Kidney (tissue), 14 donors: ENCODE data around the gene FAM222A. TPM values are rescaled to one million over a fixed set of nuclear protein-coding genes. Genes with fewer than 3 reads are reported as not detected.

Experiments
- DNase-seq, 5 donors: peaks; one replicate each; pipeline ENCODE4 v3.0.0-alpha.2; 2013 to 2020
- FAIRE-seq: peaks from 2 replicates; lab custom pipeline; 2012; peaks lifted over from hg19 to GRCh38; lab: Jason Lieb, UNC
- H3K27ac ChIP-seq, 2 donors: one replicate each; pipeline ENCODE4 v1.7.0; 2013; ENCODE audit warnings: low read depth in 2 of 2, low read length in 2 of 2, inconsistent platforms in 1 of 2
- H3K27me3 ChIP-seq: one replicate; pipeline ENCODE4 v1.7.1; 2013; ENCODE audit warnings: low read length, inconsistent platforms; ENCODE audit not compliant: control insufficient read depth, insufficient read depth
- H3K36me3 ChIP-seq, 3 donors: one replicate each; pipeline versions ENCODE4 v1.7.0 to v1.7.1; 2013; ENCODE audit warnings: low read length in 3 of 3, control low read depth in 1 of 3, inconsistent platforms in 1 of 3; ENCODE audit not compliant: insufficient read depth in 3 of 3, control insufficient read depth in 2 of 3
- H3K4me1 ChIP-seq, 3 donors: one replicate each; pipeline versions ENCODE4 v1.7.0 to v1.7.1; 2013; ENCODE audit warnings: low read length in 3 of 3, inconsistent platforms in 1 of 3, low read depth in 1 of 3; ENCODE audit not compliant: control insufficient read depth in 2 of 3, insufficient read depth in 2 of 3
- H3K4me3 ChIP-seq, 3 donors: one replicate each; pipeline versions ENCODE4 v1.7.0 to v1.8.1; 2013; ENCODE audit warnings: low read length in 3 of 3, control low read depth in 1 of 3, inconsistent platforms in 1 of 3
- H3K9ac ChIP-seq, 3 donors: one replicate each; pipeline versions ENCODE4 v1.7.0 to v1.7.1; 2013; ENCODE audit warnings: low read length in 3 of 3, control low read depth in 1 of 3, inconsistent platforms in 1 of 3
- H3K9me3 ChIP-seq, 3 donors: one replicate each; pipeline versions ENCODE4 v1.7.0 to v1.7.1; 2013; ENCODE audit warnings: low read length in 3 of 3, control low read depth in 1 of 3, inconsistent platforms in 1 of 3; ENCODE audit not compliant: control insufficient read depth in 2 of 3, insufficient read depth in 1 of 3
- intact Hi-C: fragments of 100-400 bp; cut with DNase I; formaldehyde crosslinking; loops from one replicate; pipeline ENCODE4 v1.11.1; 2022
- polyA plus RNA-seq: library from polyadenylated mRNA; stranded (reverse); fragments of 350-450 nt; fragmentation: Illumina TruSeq; extraction: RNeasy Lipid Tissue Mini Kit (QIAGEN cat#74804); gene quantifications from one replicate; pipeline ENCODE4 v1.2.3, GENCODE V29; 2014; ENCODE audit warnings: low read depth, low replicate concordance; ENCODE audit not compliant: insufficient read depth
- total RNA-seq: library from RNA; stranded (reverse); fragmentation: NEBNext Ultra II Directional; extraction: Animal tissue kit (Norgen Biotek cat#: 25700); gene quantifications from one replicate; pipeline ENCODE4 v1.2.1, GENCODE V29; 2021
- TF ChIP-seq, protein P1 (sequence below): IDR thresholded peaks from 3 replicates; pipeline ENCODE4 v1.5.1; 2012; ENCODE audit warnings: mild to moderate bottlenecking, moderate library complexity, borderline replicate concordance; ENCODE audit not compliant: insufficient read depth; ENCODE audit errors: extremely low read depth
- donor health status: control.
- donor health status: control.
- donor health status: control.
- donor health status: control.
- donor health status: control.
- donor health status: DM: yes; HTN: yes; CAD: no.
- donor health status: Normal renal cell carcinoma (clear cell type).

Gene FAM222A
- total and polyA plus RNA-seq, 2 donors from 2014 or later: 3.7 to 12.5 TPM

- no peak for FAIRE-seq
- H3K9me3 ChIP-seq: peaks cover 0 to 7% (median 1%) of the 10 kb centered on the region in 3 donors
- peak overlapping the region in 1 of 2 donors; percentile 16 for H3K27ac ChIP-seq
- intact Hi-C loops: no loop called here
- DNase-seq: peak in 2 of 5 donors; percentile 35 to 75
- no peaks in the 10 kb centered on the region for H3K36me3 ChIP-seq
- H3K27me3 ChIP-seq: no peaks in the 10 kb centered on the region
- H3K4me3 ChIP-seq: no peak overlapping the region
- H3K9ac ChIP-seq: no peak overlapping the region
- TF ChIP-seq, protein P1, sequence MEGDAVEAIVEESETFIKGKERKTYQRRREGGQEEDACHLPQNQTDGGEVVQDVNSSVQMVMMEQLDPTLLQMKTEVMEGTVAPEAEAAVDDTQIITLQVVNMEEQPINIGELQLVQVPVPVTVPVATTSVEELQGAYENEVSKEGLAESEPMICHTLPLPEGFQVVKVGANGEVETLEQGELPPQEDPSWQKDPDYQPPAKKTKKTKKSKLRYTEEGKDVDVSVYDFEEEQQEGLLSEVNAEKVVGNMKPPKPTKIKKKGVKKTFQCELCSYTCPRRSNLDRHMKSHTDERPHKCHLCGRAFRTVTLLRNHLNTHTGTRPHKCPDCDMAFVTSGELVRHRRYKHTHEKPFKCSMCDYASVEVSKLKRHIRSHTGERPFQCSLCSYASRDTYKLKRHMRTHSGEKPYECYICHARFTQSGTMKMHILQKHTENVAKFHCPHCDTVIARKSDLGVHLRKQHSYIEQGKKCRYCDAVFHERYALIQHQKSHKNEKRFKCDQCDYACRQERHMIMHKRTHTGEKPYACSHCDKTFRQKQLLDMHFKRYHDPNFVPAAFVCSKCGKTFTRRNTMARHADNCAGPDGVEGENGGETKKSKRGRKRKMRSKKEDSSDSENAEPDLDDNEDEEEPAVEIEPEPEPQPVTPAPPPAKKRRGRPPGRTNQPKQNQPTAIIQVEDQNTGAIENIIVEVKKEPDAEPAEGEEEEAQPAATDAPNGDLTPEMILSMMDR: no peak
- H3K4me1 ChIP-seq: peaks cover 0 to 6% (median 0%) of the 10 kb centered on the region in 3 donors
Measured at GRCh38 chr12:109760031-109760929, 46.7 kb downstream of the FAM222A start.

DNA sequence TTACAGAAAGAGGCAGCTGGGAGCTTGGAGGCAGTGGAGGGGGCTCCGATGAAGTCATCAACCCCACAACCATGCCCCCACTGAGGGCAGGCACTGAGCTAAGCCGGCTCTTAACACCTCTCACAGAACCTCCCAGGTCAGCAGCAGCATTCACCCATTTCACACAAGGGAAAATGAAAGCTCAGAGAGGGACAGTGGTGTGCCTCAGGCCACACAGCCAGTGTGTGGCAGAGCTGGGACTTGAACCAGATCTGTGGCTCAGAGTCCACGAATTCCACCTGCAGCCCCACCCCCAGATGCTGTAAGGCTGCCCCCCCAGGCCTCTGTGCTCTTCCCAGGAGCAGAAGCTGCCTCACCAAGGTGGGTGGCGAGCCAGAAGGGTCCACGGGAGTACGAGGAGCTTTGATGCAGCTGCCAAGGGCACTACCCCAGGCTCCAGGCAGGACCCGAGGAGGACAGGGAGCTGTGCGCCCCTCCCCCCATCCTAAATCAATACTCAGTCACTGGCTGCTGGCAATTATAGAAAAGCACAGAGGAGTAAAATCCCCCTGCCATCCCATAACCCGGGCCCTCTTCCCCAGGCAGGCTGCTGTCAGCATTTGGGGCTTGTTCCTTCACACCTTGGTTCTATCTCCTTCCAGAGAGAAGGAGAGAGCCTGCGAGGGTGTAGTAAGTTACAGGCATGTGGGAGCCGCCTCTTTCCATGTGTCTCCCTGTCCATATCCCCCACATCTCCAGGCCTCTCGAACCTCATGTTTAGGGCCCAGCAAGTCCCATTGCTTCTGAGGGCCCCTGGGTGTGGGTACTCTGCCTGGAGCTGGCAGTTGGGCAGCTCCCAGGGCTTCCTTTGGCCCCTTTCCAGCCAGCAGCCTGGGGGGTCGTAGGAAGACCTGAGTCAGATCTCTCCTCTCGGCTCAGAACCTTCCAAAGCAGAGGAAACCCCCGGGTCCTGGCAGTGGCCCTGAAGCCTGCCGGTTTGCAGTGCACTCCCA lies 47.6 kb downstream of the FAM222A start:
- no peak overlapping the region for H3K4me3 ChIP-seq
- peaks cover 0 to 6% (median 0%) of the 10 kb centered on the region in 3 donors for H3K4me1 ChIP-seq
- FAIRE-seq (no peak), DNase-seq (peak in 2 of 5 donors; percentile 30 to 48)
- TF ChIP-seq, protein P1: no peak
- peaks cover 0 to 7% (median 1%) of the 10 kb centered on the region in 3 donors for H3K9me3 ChIP-seq
- no peak overlapping the region for H3K9ac ChIP-seq
- no peaks in the 10 kb centered on the region for H3K27me3 ChIP-seq
- intact Hi-C loops: no loop called here
- H3K27ac ChIP-seq: no peak overlapping the region
- H3K36me3 ChIP-seq: no peaks in the 10 kb centered on the region

GRCh38 chr12:109762071-109762672 lies 48.5 kb downstream of the FAM222A start:
- no peak overlapping the region for H3K9ac ChIP-seq
- peaks cover 0 to 4% (median 0%) of the 10 kb centered on the region in 3 donors for H3K9me3 ChIP-seq
- no peaks in the 10 kb centered on the region for H3K36me3 ChIP-seq
- no peak overlapping the region for H3K4me3 ChIP-seq
- intact Hi-C loops: no loop called here
- no peaks in the 10 kb centered on the region for H3K27me3 ChIP-seq
- peak in 2 of 5 donors; percentile 19 to 43 for DNase-seq
- H3K4me1 ChIP-seq: peaks cover 0 to 6% (median 0%) of the 10 kb centered on the region in 3 donors
- no peak for FAIRE-seq
- H3K27ac ChIP-seq: no peak overlapping the region
- TF ChIP-seq, protein P1: no peak
